Esophagus muscularis mucosa (tissue), 4 donors: Measurements from ENCODE around the gene MYH7B. TPM values are rescaled to one million over a fixed set of nuclear protein-coding genes. Genes with fewer than 3 reads are reported as not detected.

ENCODE experiments used
- DNase-seq: peaks from one replicate; pipeline ENCODE4 v3.0.0-alpha.2; 2017; ENCODE audit errors: extremely low spot score
- H3K27ac ChIP-seq, 4 donors: fragments of 200-600 bp; sonication (generic); replicated peaks in 1 of 4; 1 replicate in 3 of 4; 2 replicates in 1 of 4; pipeline ENCODE4 v1.5.1; 2016 to 2019; ENCODE audit warnings: mild to moderate bottlenecking in 1 of 4
- H3K27me3 ChIP-seq, 4 donors: fragments of 200-600 bp; sonication (generic); one replicate each; pipeline versions ENCODE4 v1.5.1 to v1.6.0; 2016 to 2019
- H3K36me3 ChIP-seq, 4 donors: fragments of 200-600 bp; sonication (generic); one replicate each; pipeline ENCODE4 v1.5.1; 2016 to 2019
- H3K4me1 ChIP-seq, 4 donors: fragments of 200-600 bp; sonication (generic); one replicate each; pipeline ENCODE4 v1.5.1; 2016 to 2019
- H3K4me3 ChIP-seq, 4 donors: fragments of 200-600 bp; sonication (generic); 1 replicate in 2 of 4; 2 replicates in 2 of 4; pipeline ENCODE4 v1.5.1; 2016 to 2019; ENCODE audit warnings: mild to moderate bottlenecking in 4 of 4, moderate library complexity in 1 of 4
- H3K9me3 ChIP-seq, 4 donors: fragments of 200-600 bp; sonication (generic); 1 replicate in 3 of 4; 2 replicates in 1 of 4; pipeline ENCODE4 v1.5.1; 2016 to 2019
- CTCF ChIP-seq, 3 experiments: fragments of 200-600 bp in 2 of 3; fragments of 450-650 bp in 1 of 3; sonication (generic) in 2 of 3; IDR thresholded peaks; one replicate each; pipeline ENCODE4 v1.5.1; 2017 to 2019; ENCODE audit warnings: antibody characterized with exemption in 3 of 3, mild to moderate bottlenecking in 2 of 3, moderate library complexity in 1 of 3
- EP300 ChIP-seq: sonication (generic); formaldehyde crosslinking; IDR thresholded peaks from one replicate; pipeline ENCODE4 v1.6.1; 2017; ENCODE audit warnings: antibody characterized with exemption
- POLR2A ChIP-seq: fragments of 450-650 bp; IDR thresholded peaks from one replicate; pipeline ENCODE4 v1.6.1; 2017; ENCODE audit warnings: antibody characterized with exemption, moderate library complexity, mild to moderate bottlenecking, low read depth
- POLR2AphosphoS5 ChIP-seq, 2 donors: sonication (generic); formaldehyde crosslinking; IDR thresholded peaks; one replicate each; pipeline ENCODE4 v1.6.1; 2017; ENCODE audit warnings: antibody characterized with exemption in 2 of 2
- WGBS: methylation state at CpG from one replicate; pipeline ENCODE4 v1.1.5; 2018; 5-methylcytosine and 5-hydroxymethylcytosine counted together
- intact Hi-C: fragments of 100-400 bp; cut with DNase I; formaldehyde crosslinking; loops from one replicate; pipeline ENCODE4 v1.15.1; 2023
- total RNA-seq, 4 donors: library from RNA; depleted of rRNA; stranded (reverse); fragments of >200 nt; gene quantifications; one replicate each; pipeline versions ENCODE4 v1.1.0 to v1.2.1, GENCODE V29; 2016

MYH7B gene
- total RNA-seq, 4 donors from 2014 or later: 0.17 to 0.84 (median 0.37) TPM

- H3K27ac ChIP-seq: no peak overlapping the region
- intact Hi-C loops: no loop called here
- peaks cover 12 to 20% (median 17%) of the 10 kb centered on the region in 4 donors for H3K4me1 ChIP-seq
These were observed 1.7 kb upstream of the MYH7B start for GRCh38 chr20:34953960-34954359.

GRCh38 chr20:34954904-34955230, 801 bp upstream of the MYH7B start:
- Histone ChIP-seq H3K4me3 (peak overlapping the region; percentile 66 to 81 (median 74)), H3K36me3 (peaks cover 0 to 12% (median 4%) of the 10 kb centered on the region in 4 donors), H3K9me3 (no peaks in the 10 kb centered on the region), H3K27me3 (no peaks in the 10 kb centered on the region), H3K27ac (peak overlapping the region; percentile 84 to 92 (median 89)), H3K4me1 (peaks cover 12 to 20% (median 17%) of the 10 kb centered on the region in 4 donors)
- no peak for TF ChIP-seq CTCF (IDR thresholded peaks at IDR 0.05)
- no peak for TF ChIP-seq EP300
- no peak for TF ChIP-seq POLR2A
- no peak for TF ChIP-seq POLR2AphosphoS5 (IDR thresholded peaks at IDR 0.05)
- 10% methylated on average over 13 of the region's 13 CpGs for WGBS
- DNase-seq: no peak
- intact Hi-C loops: no loop called here

More at GRCh38 chr20:34953960-34954359, 1.7 kb upstream of the MYH7B start:
- TF ChIP-seq EP300: no peak
- Histone ChIP-seq H3K36me3 (peaks cover 0 to 14% (median 8%) of the 10 kb centered on the region in 4 donors), H3K4me3 (no peak overlapping the region), H3K9me3 (no peaks in the 10 kb centered on the region), H3K27me3 (no peaks in the 10 kb centered on the region)
- WGBS: 91% methylated on average over 7 of the region's 7 CpGs
- no peak for DNase-seq

- Histone ChIP-seq H3K9me3 (no peaks in the 10 kb centered on the region), H3K27ac (peak overlapping the region; percentile 84 to 92 (median 89)), H3K36me3 (peaks cover 0 to 6% (median 3%) of the 10 kb centered on the region in 4 donors), H3K4me3 (peak overlapping the region; percentile 66 to 81 (median 74)), H3K4me1 (peaks cover 12 to 20% (median 17%) of the 10 kb centered on the region in 4 donors), H3K27me3 (no peaks in the 10 kb centered on the region)
- intact Hi-C loops: loop anchor here (1.0 kb wide), 1 partner anchor 83 kb away; no protein-coding TSS in a partner anchor
- no peak for DNase-seq
- TF ChIP-seq EP300: no peak
- no peak for TF ChIP-seq POLR2A
- no peak for TF ChIP-seq POLR2AphosphoS5 (IDR thresholded peaks at IDR 0.05)
- TF ChIP-seq CTCF (IDR thresholded peaks at IDR 0.05): no peak
- WGBS: 11% methylated on average over 6 of the region's 6 CpGs
These were observed 382 bp downstream of the MYH7B start for GRCh38 chr20:34956041-34956458.

- Histone ChIP-seq H3K4me1 (peaks cover 12 to 20% (median 17%) of the 10 kb centered on the region in 4 donors), H3K27ac (peak overlapping the region in 1 of 4 donors; percentile 84), H3K9me3 (no peaks in the 10 kb centered on the region), H3K27me3 (no peaks in the 10 kb centered on the region), H3K36me3 (no peaks in the 10 kb centered on the region), H3K4me3 (no peak overlapping the region)
- 86% methylated on average over 21 of the region's 21 CpGs for WGBS
- no peak for DNase-seq
- intact Hi-C loops: loop anchor here (1.0 kb wide), 1 partner anchor 84 kb away; no protein-coding TSS in a partner anchor
- TF ChIP-seq POLR2AphosphoS5 (IDR thresholded peaks at IDR 0.05) (no peak), POLR2A (no peak), EP300 (no peak), CTCF (IDR thresholded peaks at IDR 0.05) (no peak)
These were observed 1.2 kb downstream of the MYH7B start for GRCh38 chr20:34956751-34957472.

GRCh38 chr20:34964486-34964885, 8.8 kb downstream of the MYH7B start:
- no peak for DNase-seq
- intact Hi-C loops: no loop called here

More at GRCh38 chr20:34964486-34964885, 8.8 kb downstream of the MYH7B start:
- TF ChIP-seq CTCF (IDR thresholded peaks at IDR 0.05): no peak
- H3K4me1 ChIP-seq: peaks cover 0 to 5% (median 0%) of the 10 kb centered on the region in 4 donors
- no peak overlapping the region for H3K4me3 ChIP-seq
- no peaks in the 10 kb centered on the region for H3K27me3 ChIP-seq
- H3K9me3 ChIP-seq: no peaks in the 10 kb centered on the region
- H3K27ac ChIP-seq: no peak overlapping the region
- 96% methylated on average over 5 of the region's 5 CpGs for WGBS
- no peaks in the 10 kb centered on the region for H3K36me3 ChIP-seq
